A549 (cell line): ENCODE measurements around the gene RAB26. TPM values are rescaled to one million over a fixed set of nuclear protein-coding genes. Genes with fewer than 3 reads are reported as not detected.

Experiments used
- ATAC-seq, 2 experiments: fragments of 200-7000 bp in 1 of 2; fragments of >200 bp in 1 of 2; cut with Nextera tagmentation in 1 of 2; cut with Tn5 transposase in 1 of 2; 3 replicates each; pipeline versions ENCODE4 v1.8.0 to v1.9.1; 2018 to 2020; ENCODE audit warnings: mild to moderate bottlenecking in 1 of 2, moderate library complexity in 1 of 2
- CTCF ChIA-PET: fragments of 300-600 bp; sonication (Branson Sonifier 250); formaldehyde crosslinking; extraction: SDS; loops from one replicate; lab custom pipeline; 2021; ENCODE audit warnings: antibody characterized with exemption, inconsistent platforms; lab: Yijun Ruan, JAX
- POLR2A ChIA-PET: fragments of 350-600 bp; formaldehyde crosslinking; extraction: SDS; loops from one replicate; lab custom pipeline; 2021; ENCODE audit warnings: antibody characterized with exemption, inconsistent platforms; lab: Yijun Ruan, JAX
- DNase-seq, 2 experiments: peaks; one replicate each; pipeline versions ENCODE4 v3.0.0 to v3.0.0-alpha.2; 2011 to 2016; ENCODE audit warnings: low read depth in 1 of 2, low spot score in 1 of 2
- FAIRE-seq: peaks from 2 replicates; lab custom pipeline; 2011; peaks lifted over from hg19 to GRCh38; lab: Jason Lieb, UNC
- H3K27ac ChIP-seq, 2 experiments: fragments of >200 bp; sonication (Bioruptor Twin); formaldehyde crosslinking; 3 replicates each; pipeline ENCODE4 v1.5.1; 2016 to 2017
- H3K4me1 ChIP-seq: fragments of >200 bp; sonication (Bioruptor Twin); formaldehyde crosslinking; 3 replicates; pipeline ENCODE4 v1.6.1; 2016
- H3K4me2 ChIP-seq: fragments of >200 bp; sonication (Bioruptor Twin); formaldehyde crosslinking; 3 replicates; pipeline ENCODE4 v1.6.1; 2016
- H3K4me3 ChIP-seq: fragments of >200 bp; sonication (Bioruptor Twin); formaldehyde crosslinking; 3 replicates; pipeline ENCODE4 v1.5.1; 2016
- H3K9me3 ChIP-seq: fragments of >200 bp; sonication (Bioruptor Twin); formaldehyde crosslinking; 3 replicates; pipeline ENCODE4 v1.6.1; 2016
- CBX2 ChIP-seq: fragments of 200-600 bp; sonication (generic); IDR thresholded peaks from 2 replicates; pipeline ENCODE4 v1.6.1; 2016; ENCODE audit warnings: low read depth, mild to moderate bottlenecking, borderline replicate concordance
- CEBPB ChIP-seq, 2 experiments: fragments of >200 bp in 1 of 2; sonication (Bioruptor Twin) in 1 of 2; formaldehyde crosslinking in 1 of 2; IDR thresholded peaks; 2 replicates each; pipeline ENCODE4 v1.6.1; 2012 to 2016
- CHD2 ChIP-seq: fragments of 150-350 bp; IDR thresholded peaks from 2 replicates; pipeline ENCODE4 v1.6.1; 2014; ENCODE audit warnings: low read length; ENCODE audit not compliant: partially characterized antibody
- CHD4 ChIP-seq: fragments of 200-600 bp; sonication (generic); IDR thresholded peaks from 2 replicates; pipeline ENCODE4 v1.6.1; 2016; ENCODE audit warnings: antibody characterized with exemption, mild to moderate bottlenecking, borderline replicate concordance
- EHF ChIP-seq: fragments of 250-450 bp; sonication (Bioruptor Pico); IDR thresholded peaks from 2 replicates; pipeline ENCODE4 v1.5.0; 2020; ENCODE audit warnings: mild to moderate bottlenecking
- FOSB ChIP-seq: fragments of 250-450 bp; sonication (Bioruptor Pico); IDR thresholded peaks from 2 replicates; pipeline ENCODE4 v1.5.0; 2020; ENCODE audit warnings: mild to moderate bottlenecking, moderate library complexity
- FOSL2 ChIP-seq, 2 experiments: fragments of 450-650 bp in 1 of 2; fragments of >200 bp in 1 of 2; sonication (Bioruptor Twin) in 1 of 2; formaldehyde crosslinking; IDR thresholded peaks; 2 replicates each; pipeline versions ENCODE4 v1.5.0 to v1.6.1; 2016 to 2020; ENCODE audit warnings: mild to moderate bottlenecking in 1 of 2, moderate library complexity in 1 of 2
- FOXS1 ChIP-seq: fragments of 250-450 bp; sonication (Bioruptor Pico); IDR thresholded peaks from 2 replicates; pipeline ENCODE4 v1.5.0; 2020; ENCODE audit warnings: mild to moderate bottlenecking, moderate library complexity
- HEYL ChIP-seq: fragments of 250-450 bp; sonication (Bioruptor Pico); IDR thresholded peaks from 2 replicates; pipeline ENCODE4 v1.8.0; 2021; ENCODE audit warnings: mild to moderate bottlenecking, moderate library complexity
- HOXA7 ChIP-seq: fragments of 250-450 bp; sonication (Bioruptor Pico); IDR thresholded peaks from 2 replicates; pipeline ENCODE4 v1.5.0; 2020; ENCODE audit warnings: mild to moderate bottlenecking, moderate library complexity
- HOXB13 ChIP-seq: fragments of 250-450 bp; sonication (Bioruptor Pico); IDR thresholded peaks from 2 replicates; pipeline ENCODE4 v1.5.0; 2020; ENCODE audit warnings: low read depth, mild to moderate bottlenecking, moderate library complexity
- HOXB5 ChIP-seq: fragments of 250-450 bp; sonication (Bioruptor Pico); IDR thresholded peaks from 2 replicates; pipeline ENCODE4 v1.5.0; 2020; ENCODE audit warnings: mild to moderate bottlenecking, moderate library complexity
- JUN ChIP-seq, 2 experiments: fragments of >200 bp; sonication (Bioruptor Twin); formaldehyde crosslinking; IDR thresholded peaks; 2 replicates in 1 of 2; 3 replicates in 1 of 2; pipeline ENCODE4 v1.6.1; 2016 to 2017
- KDM5A ChIP-seq: fragments of 200-600 bp; sonication (generic); IDR thresholded peaks from 2 replicates; pipeline ENCODE4 v1.6.1; 2016; ENCODE audit warnings: antibody characterized with exemption, mild to moderate bottlenecking
- MAFK ChIP-seq: fragments of 450-650 bp; IDR thresholded peaks from 2 replicates; pipeline ENCODE4 v1.6.1; 2014; ENCODE audit not compliant: partially characterized antibody
- MAZ ChIP-seq: fragments of 150-350 bp; IDR thresholded peaks from 2 replicates; pipeline ENCODE4 v1.6.1; 2014; ENCODE audit warnings: antibody characterized with exemption, low read depth, low read length, borderline replicate concordance
- MYC ChIP-seq: IDR thresholded peaks from 2 replicates; pipeline ENCODE4 v1.6.1; 2012; ENCODE audit warnings: mild to moderate bottlenecking, inconsistent platforms, low read length, improper control_type of control experiment, borderline replicate concordance
- NFE2L2 ChIP-seq: fragments of 150-350 bp; conservative IDR thresholded peaks from 2 replicates; pipeline ENCODE4 v1.6.1; 2014; ENCODE audit warnings: low read length
- NR3C1 ChIP-seq: fragments of >200 bp; sonication (Bioruptor Twin); formaldehyde crosslinking; IDR thresholded peaks from 3 replicates; pipeline ENCODE4 v1.6.1; 2017
- POLR2AphosphoS2 ChIP-seq: conservative IDR thresholded peaks from 2 replicates; pipeline ENCODE4 v1.6.1; 2012; ENCODE audit warnings: low read length, improper control_type of control experiment, inconsistent platforms
- SMC3 ChIP-seq: fragments of >200 bp; sonication (Bioruptor Twin); formaldehyde crosslinking; IDR thresholded peaks from 3 replicates; pipeline ENCODE4 v1.6.1; 2018; ENCODE audit warnings: inconsistent platforms
- SREBF2 ChIP-seq: fragments of 450-650 bp; IDR thresholded peaks from 2 replicates; pipeline ENCODE4 v1.6.1; 2014; ENCODE audit warnings: mild to moderate bottlenecking, moderate library complexity
- TFCP2L1 ChIP-seq: fragments of 250-450 bp; sonication (Bioruptor Pico); IDR thresholded peaks from 2 replicates; pipeline ENCODE4 v1.5.0; 2021; ENCODE audit warnings: mild to moderate bottlenecking
- TP53 ChIP-seq: fragments of 250-450 bp; sonication (Bioruptor Pico); IDR thresholded peaks from 2 replicates; pipeline ENCODE4 v1.5.0; 2021; ENCODE audit warnings: mild to moderate bottlenecking, moderate library complexity
- ZC3H11A ChIP-seq: fragments of 450-650 bp; IDR thresholded peaks from 2 replicates; pipeline ENCODE4 v1.6.1; 2014; ENCODE audit warnings: antibody characterized with exemption, mild to moderate bottlenecking
- WGBS: methylation state at CpG from one replicate; pipeline ENCODE4 v1.1.6; 2017; ENCODE audit errors: missing lambda C conversion rate; 5-methylcytosine and 5-hydroxymethylcytosine counted together
- polyA plus RNA-seq, 4 experiments: library from polyadenylated mRNA; depleted of rRNA in 3 of 4; stranded (reverse); fragments of >200 nt; fragmentation: RNase III in 1 of 4; extraction: RNeasy Plus Mini Kit Qiagen cat#74134 plus additional on column Dnase treatment in 1 of 4; gene quantifications; 2 replicates in 3 of 4; 3 replicates in 1 of 4; pipeline ENCODE4 v1.2.3, GENCODE V29; 2011 to 2017
- TF ChIP-seq, protein P1 (sequence below): IDR thresholded peaks from 2 replicates; pipeline ENCODE4 v1.6.1; 2012
- TF ChIP-seq, protein P2 (sequence below): fragments of 450-650 bp; IDR thresholded peaks from 2 replicates; pipeline ENCODE4 v1.6.1; 2014; ENCODE audit warnings: antibody characterized with exemption
- TF ChIP-seq, protein P3 (sequence below): fragments of >200 bp; sonication (Bioruptor Twin); formaldehyde crosslinking; IDR thresholded peaks from 2 replicates; pipeline ENCODE4 v1.6.1; 2016
- TF ChIP-seq, protein P4 (sequence below): fragments of 250-450 bp; sonication (Bioruptor Pico); IDR thresholded peaks from 2 replicates; pipeline ENCODE4 v1.5.0; 2020; ENCODE audit warnings: low read depth, mild to moderate bottlenecking, moderate library complexity
- TF ChIP-seq, protein P5 (sequence below): fragments of >200 bp; sonication (Bioruptor Twin); formaldehyde crosslinking; IDR thresholded peaks from 3 replicates; pipeline ENCODE4 v1.6.1; 2016
- TF ChIP-seq, protein P6 (sequence below): IDR thresholded peaks from 2 replicates; pipeline ENCODE4 v1.6.1; 2012

The RAB26 gene
- polyA plus RNA-seq, 2 of the 4 experiments (the other 2 are of a cell fraction), result 6.7 TPM

DNA sequence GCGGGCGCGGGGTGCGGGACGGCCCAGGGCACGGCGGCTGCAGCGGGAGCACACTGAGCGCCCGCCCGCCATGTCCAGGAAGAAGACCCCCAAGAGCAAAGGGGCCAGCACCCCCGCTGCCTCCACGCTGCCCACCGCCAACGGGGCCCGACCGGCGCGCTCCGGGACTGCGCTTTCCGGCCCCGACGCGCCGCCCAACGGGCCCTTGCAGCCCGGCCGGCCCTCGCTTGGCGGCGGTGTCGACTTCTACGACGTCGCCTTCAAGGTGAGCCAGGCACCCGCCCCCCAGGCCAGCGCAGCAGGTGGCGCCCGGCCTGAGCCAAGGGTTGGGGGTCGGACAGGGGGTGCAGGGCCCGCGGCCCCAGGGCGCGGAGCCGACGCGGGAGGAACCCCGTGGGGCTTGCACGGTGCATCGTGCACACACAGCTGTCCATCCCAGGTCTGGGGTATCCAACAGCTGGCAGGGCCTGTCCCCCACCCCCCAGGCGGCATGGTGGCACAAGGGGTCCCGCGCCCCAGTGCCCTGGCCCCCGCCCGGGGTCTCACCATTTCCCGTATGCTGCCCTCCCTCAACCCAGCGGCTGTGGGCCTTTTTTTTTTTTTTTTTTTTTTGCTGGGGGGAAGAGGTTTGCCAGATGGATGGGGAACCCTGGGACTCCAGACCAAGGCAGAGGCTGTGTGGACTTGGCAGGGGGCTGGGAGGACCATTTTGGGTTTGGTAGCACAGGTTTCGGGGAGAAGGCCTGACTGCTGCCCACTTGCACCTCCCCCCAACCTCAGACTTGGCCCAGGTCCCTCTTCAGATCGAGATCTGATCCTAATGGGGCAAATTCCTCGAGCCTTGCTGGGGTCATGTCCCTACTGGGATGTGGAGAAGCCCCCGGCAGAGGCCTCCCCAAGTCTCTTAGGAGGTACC lies 547 bp downstream of the RAB26 start (continued):
- no peak for TF ChIP-seq HOXB5 (CRISPR knock-in tag)
- TF ChIP-seq TP53 (CRISPR knock-in tag), result peak; percentile 87; the same call in 1 of the 2 replicates
- no peak for TF ChIP-seq CEBPB (IDR thresholded peaks at IDR 0.05)
- peak; percentile 86; the same call in 1 of the 2 replicates for TF ChIP-seq POLR2AphosphoS2
- TF ChIP-seq, protein P1, sequence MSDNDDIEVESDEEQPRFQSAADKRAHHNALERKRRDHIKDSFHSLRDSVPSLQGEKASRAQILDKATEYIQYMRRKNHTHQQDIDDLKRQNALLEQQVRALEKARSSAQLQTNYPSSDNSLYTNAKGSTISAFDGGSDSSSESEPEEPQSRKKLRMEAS, result peak; percentile 51; the same call in 1 of the 2 replicates
- no peak for TF ChIP-seq HEYL (CRISPR knock-in tag)

DNA sequence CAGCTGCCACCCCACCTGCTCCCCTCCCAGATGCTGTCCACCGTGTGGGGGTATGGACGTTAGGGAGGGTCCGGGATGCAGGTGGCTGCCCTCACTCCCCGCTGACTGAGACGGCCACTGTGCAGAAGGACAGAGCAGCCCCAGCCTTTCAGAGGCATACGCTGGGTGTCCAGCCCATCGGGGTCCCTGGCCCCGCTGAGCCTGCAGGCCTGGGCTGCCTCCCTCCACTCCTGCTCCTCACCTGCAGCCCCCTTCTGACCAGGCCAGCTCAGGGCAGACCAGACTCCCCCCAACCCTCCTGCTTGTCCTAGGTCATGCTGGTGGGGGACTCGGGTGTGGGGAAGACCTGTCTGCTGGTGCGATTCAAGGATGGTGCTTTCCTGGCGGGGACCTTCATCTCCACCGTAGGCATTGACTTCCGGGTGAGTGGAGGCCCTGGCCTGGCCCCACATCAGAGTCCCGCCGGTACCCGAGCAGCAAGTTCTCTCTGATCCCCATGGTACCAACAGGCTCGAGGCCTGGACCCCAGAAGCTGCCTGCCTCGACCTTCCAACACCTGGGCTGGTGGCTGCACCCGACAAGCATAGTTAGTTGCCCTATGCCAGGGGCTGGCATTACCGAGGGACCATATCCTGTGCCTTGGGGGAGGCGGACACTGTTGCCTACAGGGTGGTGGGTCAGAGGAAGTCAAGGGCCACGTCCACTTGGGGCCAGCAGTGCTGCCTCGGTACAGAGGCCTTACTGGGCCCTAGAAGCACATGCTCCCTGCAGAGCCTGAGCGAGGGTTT lies 1.4 kb downstream of the RAB26 start:
- peak; percentile 49 to 73 for DNase-seq
- H3K4me1 ChIP-seq, result peaks cover 53% of the 10 kb centered on the region
- 16% methylated on average over 20 of the region's 24 CpGs for WGBS
- TF ChIP-seq MYC, result no peak
- no peak for TF ChIP-seq KDM5A
- peak; percentile 75 for TF ChIP-seq FOSB (CRISPR knock-in tag)
- no peak for TF ChIP-seq CHD2
- TF ChIP-seq SREBF2, result no peak
- no peak; a peak in 2 of 5 replicates for TF ChIP-seq JUN (IDR thresholded peaks at IDR 0.05)
- peak; percentile 32; the same call in 1 of the 2 replicates for TF ChIP-seq TFCP2L1 (CRISPR knock-in tag)
- no peak for TF ChIP-seq NR3C1
- TF ChIP-seq, protein P1, result peak; percentile 87
- peak; percentile 56; the same call in 1 of the 2 replicates for TF ChIP-seq HOXB5 (CRISPR knock-in tag)
- TF ChIP-seq, protein P2, sequence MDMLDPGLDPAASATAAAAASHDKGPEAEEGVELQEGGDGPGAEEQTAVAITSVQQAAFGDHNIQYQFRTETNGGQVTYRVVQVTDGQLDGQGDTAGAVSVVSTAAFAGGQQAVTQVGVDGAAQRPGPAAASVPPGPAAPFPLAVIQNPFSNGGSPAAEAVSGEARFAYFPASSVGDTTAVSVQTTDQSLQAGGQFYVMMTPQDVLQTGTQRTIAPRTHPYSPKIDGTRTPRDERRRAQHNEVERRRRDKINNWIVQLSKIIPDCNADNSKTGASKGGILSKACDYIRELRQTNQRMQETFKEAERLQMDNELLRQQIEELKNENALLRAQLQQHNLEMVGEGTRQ, result no peak
- TF ChIP-seq, protein P3, sequence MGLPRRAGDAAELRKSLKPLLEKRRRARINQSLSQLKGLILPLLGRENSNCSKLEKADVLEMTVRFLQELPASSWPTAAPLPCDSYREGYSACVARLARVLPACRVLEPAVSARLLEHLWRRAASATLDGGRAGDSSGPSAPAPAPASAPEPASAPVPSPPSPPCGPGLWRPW, result no peak
- no peak for TF ChIP-seq MAFK
- TF ChIP-seq HOXB13 (CRISPR knock-in tag), result 0 out of 2 replicates have a peak, but pooled peaks have one; percentile 26
- 0 out of 3 replicates have a peak, but pooled peaks have one; percentile 12 for TF ChIP-seq SMC3
- TF ChIP-seq POLR2AphosphoS2, result 0 out of 2 replicates have a peak, but pooled peaks have one; percentile 22
- no peak for TF ChIP-seq MAZ
- TF ChIP-seq ZC3H11A, result no peak
- TF ChIP-seq, protein P4, sequence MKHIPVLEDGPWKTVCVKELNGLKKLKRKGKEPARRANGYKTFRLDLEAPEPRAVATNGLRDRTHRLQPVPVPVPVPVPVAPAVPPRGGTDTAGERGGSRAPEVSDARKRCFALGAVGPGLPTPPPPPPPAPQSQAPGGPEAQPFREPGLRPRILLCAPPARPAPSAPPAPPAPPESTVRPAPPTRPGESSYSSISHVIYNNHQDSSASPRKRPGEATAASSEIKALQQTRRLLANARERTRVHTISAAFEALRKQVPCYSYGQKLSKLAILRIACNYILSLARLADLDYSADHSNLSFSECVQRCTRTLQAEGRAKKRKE (CRISPR knock-in tag), result peak; percentile 30; the same call in 1 of the 2 replicates
- no peak for TF ChIP-seq EHF (CRISPR knock-in tag)
- 0 out of 2 replicates have a peak, but pooled peaks have one; percentile 44 for TF ChIP-seq HOXA7
- TF ChIP-seq CBX2, result no peak
- peak; percentile 69; the same call in 1 of the 2 replicates for TF ChIP-seq FOXS1 (CRISPR knock-in tag)
- TF ChIP-seq FOSL2 (IDR thresholded peaks at IDR 0.05), result no peak
- TF ChIP-seq FOSL2 (CRISPR knock-in tag; IDR thresholded peaks at IDR 0.05), result no peak
- no peak for TF ChIP-seq NFE2L2
- 0 out of 2 replicates have a peak, but pooled peaks have one; percentile 29 for TF ChIP-seq TP53 (CRISPR knock-in tag)
- TF ChIP-seq, protein P5, sequence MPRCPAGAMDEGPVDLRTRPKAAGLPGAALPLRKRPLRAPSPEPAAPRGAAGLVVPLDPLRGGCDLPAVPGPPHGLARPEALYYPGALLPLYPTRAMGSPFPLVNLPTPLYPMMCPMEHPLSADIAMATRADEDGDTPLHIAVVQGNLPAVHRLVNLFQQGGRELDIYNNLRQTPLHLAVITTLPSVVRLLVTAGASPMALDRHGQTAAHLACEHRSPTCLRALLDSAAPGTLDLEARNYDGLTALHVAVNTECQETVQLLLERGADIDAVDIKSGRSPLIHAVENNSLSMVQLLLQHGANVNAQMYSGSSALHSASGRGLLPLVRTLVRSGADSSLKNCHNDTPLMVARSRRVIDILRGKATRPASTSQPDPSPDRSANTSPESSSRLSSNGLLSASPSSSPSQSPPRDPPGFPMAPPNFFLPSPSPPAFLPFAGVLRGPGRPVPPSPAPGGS, result 0 out of 3 replicates have a peak, but pooled peaks have one; percentile 8
- TF ChIP-seq CHD4, result no peak
- TF ChIP-seq, protein P6, sequence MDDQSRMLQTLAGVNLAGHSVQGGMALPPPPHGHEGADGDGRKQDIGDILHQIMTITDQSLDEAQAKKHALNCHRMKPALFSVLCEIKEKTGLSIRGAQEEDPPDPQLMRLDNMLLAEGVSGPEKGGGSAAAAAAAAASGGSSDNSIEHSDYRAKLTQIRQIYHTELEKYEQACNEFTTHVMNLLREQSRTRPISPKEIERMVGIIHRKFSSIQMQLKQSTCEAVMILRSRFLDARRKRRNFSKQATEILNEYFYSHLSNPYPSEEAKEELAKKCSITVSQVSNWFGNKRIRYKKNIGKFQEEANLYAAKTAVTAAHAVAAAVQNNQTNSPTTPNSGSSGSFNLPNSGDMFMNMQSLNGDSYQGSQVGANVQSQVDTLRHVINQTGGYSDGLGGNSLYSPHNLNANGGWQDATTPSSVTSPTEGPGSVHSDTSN, result peak; percentile 75; the same call in 1 of the 2 replicates

More for the DNA sequence above, 1.4 kb downstream of the RAB26 start:
- no peaks in the 10 kb centered on the region for H3K9me3 ChIP-seq
- POLR2A ChIA-PET, result no interaction called here
- peak; percentile 21 to 35 for ATAC-seq
- FAIRE-seq, result no peak
- CTCF ChIA-PET, result interaction anchor here (0.6 to 5.2 kb wide), 5 partner anchors 9 to 146 kb away, joined by 3 to 43 read pairs (median 21); no protein-coding TSS in a partner anchor
- H3K4me3 ChIP-seq, result peak overlapping the region; percentile 45
- peak overlapping the region; percentile 92 to 94 for H3K27ac ChIP-seq
- H3K4me2 ChIP-seq, result peak overlapping the region; percentile 99
